PC-9 (cell line): ENCODE measurements around the gene SMCO3. TPM values are rescaled to one million over a fixed set of nuclear protein-coding genes. Genes with fewer than 3 reads are reported as not detected.

ENCODE experiments used
- BruUV-seq: library from RNA; stranded (reverse); fragments of 400-500 nt; replicated peaks from 2 replicates; lab custom pipeline; 2021; lab: Mats Ljungman, UMichigan
- CTCF ChIA-PET: fragments of 300-600 bp; sonication (Branson Sonifier 250); formaldehyde crosslinking; loops from one replicate; lab custom pipeline; 2022; ENCODE audit warnings: antibody characterized with exemption; lab: Charles Lee
- POLR2A ChIA-PET: fragments of 300-600 bp; sonication (Branson Sonifier 250); formaldehyde crosslinking; loops from one replicate; lab custom pipeline; 2022; ENCODE audit warnings: antibody characterized with exemption; ENCODE audit not compliant: unreplicated experiment; lab: Charles Lee
- DNase-seq, 2 experiments: peaks; one replicate each; pipeline versions ENCODE4 v3.0.0 to v3.0.0-alpha.2; 2015 to 2022; ENCODE audit warnings: mixed read lengths in 1 of 2
- H2AFZ ChIP-seq: fragments of 200-600 bp; sonication (generic); 2 replicates; pipeline ENCODE4 v1.8.1; 2017; ENCODE audit warnings: antibody characterized with exemption
- H3F3A ChIP-seq: fragments of 200-600 bp; sonication (generic); 2 replicates; pipeline ENCODE4 v1.8.1; 2017; ENCODE audit warnings: antibody characterized with exemption, mild to moderate bottlenecking, low read depth; ENCODE audit not compliant: insufficient read depth
- H3K27ac ChIP-seq: fragments of 200-600 bp; sonication (generic); 2 replicates; pipeline ENCODE4 v1.6.1; 2016; ENCODE audit warnings: mixed run types
- H3K27me3 ChIP-seq: fragments of 200-600 bp; sonication (generic); 2 replicates; pipeline ENCODE4 v1.6.1; 2016; ENCODE audit warnings: low read depth, mixed run types; ENCODE audit not compliant: insufficient read depth
- H3K36me3 ChIP-seq: fragments of 200-600 bp; sonication (generic); 2 replicates; pipeline ENCODE4 v1.6.1; 2016; ENCODE audit warnings: low read depth, mixed run types
- H3K4me1 ChIP-seq: fragments of 200-600 bp; sonication (generic); replicated peaks from 2 replicates; pipeline ENCODE4 v1.6.1; 2016; ENCODE audit warnings: mixed run types; ENCODE audit not compliant: insufficient read depth
- H3K4me2 ChIP-seq: fragments of 200-600 bp; sonication (generic); 2 replicates; pipeline ENCODE4 v1.6.1; 2017; ENCODE audit warnings: mixed run types
- H3K4me3 ChIP-seq: fragments of 200-600 bp; sonication (generic); 2 replicates; pipeline ENCODE4 v1.6.1; 2016; ENCODE audit warnings: mixed run types
- H3K79me2 ChIP-seq: fragments of 200-600 bp; sonication (generic); 2 replicates; pipeline ENCODE4 v1.6.1; 2017; ENCODE audit warnings: low read depth, mixed run types
- H3K9me2 ChIP-seq: fragments of 200-600 bp; sonication (generic); 2 replicates; pipeline ENCODE4 v1.8.1; 2017; ENCODE audit warnings: mild to moderate bottlenecking; ENCODE audit not compliant: insufficient read depth
- H3K9me3 ChIP-seq: fragments of 200-600 bp; sonication (generic); 2 replicates; pipeline ENCODE4 v1.8.1; 2016; ENCODE audit warnings: low read depth; ENCODE audit not compliant: insufficient read depth
- H4K20me1 ChIP-seq: fragments of 200-600 bp; sonication (generic); 2 replicates; pipeline ENCODE4 v1.8.1; 2017; ENCODE audit not compliant: insufficient read depth
- EZH2 ChIP-seq: fragments of 200-600 bp; sonication (generic); IDR thresholded peaks from 2 replicates; pipeline ENCODE4 v1.8.0; 2017; ENCODE audit warnings: antibody characterized with exemption, low read depth
- intact Hi-C: fragments of 100-400 bp; cut with micrococcal nuclease; formaldehyde crosslinking; loops from one replicate; pipeline ENCODE4 v1.10.0; 2022; ENCODE audit not compliant: unreplicated experiment
- total RNA-seq: library from RNA; stranded (reverse); gene quantifications from 2 replicates; pipeline ENCODE4 v1.2.3, GENCODE V29; 2021
- TF ChIP-seq, protein P1 (sequence below): fragments of 200-600 bp; sonication (generic); conservative IDR thresholded peaks from 2 replicates; pipeline ENCODE4 v1.6.1; 2017; ENCODE audit warnings: mixed run types, antibody characterized with exemption, mild to moderate bottlenecking, moderate library complexity

SMCO3 gene
- total RNA-seq, 1 experiment from 2014 or later, result not detected

DNA sequence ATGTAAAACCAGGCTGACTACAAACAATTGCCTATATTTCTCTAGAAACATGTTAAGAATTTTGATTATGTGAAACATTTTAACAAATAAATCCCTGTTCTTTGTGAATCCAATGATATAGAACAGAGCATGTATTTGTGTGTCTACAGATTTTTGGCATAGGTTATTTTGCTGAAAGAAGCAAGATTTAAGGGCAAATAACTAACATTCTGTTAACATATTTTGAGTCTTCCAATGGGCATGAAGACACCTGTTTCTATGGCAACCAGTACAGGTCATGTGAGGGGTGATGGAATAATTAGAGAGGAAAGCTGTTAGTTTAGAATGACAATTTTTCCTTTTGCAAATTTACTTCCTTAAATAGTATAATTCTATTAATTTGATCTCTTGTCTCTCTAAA lies 20.5 kb upstream of the SMCO3 start:
- Histone ChIP-seq H3K9me3 (peaks cover 5% of the 10 kb centered on the region; the same call in 1 of the 2 replicates), H3K27ac (peak overlapping the region; percentile 90; the same call in 1 of the 2 replicates), H3K4me2 (no peak overlapping the region), H3K79me2 (no peaks in the 10 kb centered on the region), H3K27me3 (no peaks in the 10 kb centered on the region), H3K9me2 (no peaks in the 10 kb centered on the region; the same call in 1 of the 2 replicates), H3K4me1 (peaks cover 39% of the 10 kb centered on the region), H4K20me1 (no peaks in the 10 kb centered on the region), H3F3A (peaks cover 37% of the 10 kb centered on the region), H2AFZ (no peak overlapping the region), H3K36me3 (no peaks in the 10 kb centered on the region), H3K4me3 (no peak overlapping the region)
- TF ChIP-seq, protein P1, sequence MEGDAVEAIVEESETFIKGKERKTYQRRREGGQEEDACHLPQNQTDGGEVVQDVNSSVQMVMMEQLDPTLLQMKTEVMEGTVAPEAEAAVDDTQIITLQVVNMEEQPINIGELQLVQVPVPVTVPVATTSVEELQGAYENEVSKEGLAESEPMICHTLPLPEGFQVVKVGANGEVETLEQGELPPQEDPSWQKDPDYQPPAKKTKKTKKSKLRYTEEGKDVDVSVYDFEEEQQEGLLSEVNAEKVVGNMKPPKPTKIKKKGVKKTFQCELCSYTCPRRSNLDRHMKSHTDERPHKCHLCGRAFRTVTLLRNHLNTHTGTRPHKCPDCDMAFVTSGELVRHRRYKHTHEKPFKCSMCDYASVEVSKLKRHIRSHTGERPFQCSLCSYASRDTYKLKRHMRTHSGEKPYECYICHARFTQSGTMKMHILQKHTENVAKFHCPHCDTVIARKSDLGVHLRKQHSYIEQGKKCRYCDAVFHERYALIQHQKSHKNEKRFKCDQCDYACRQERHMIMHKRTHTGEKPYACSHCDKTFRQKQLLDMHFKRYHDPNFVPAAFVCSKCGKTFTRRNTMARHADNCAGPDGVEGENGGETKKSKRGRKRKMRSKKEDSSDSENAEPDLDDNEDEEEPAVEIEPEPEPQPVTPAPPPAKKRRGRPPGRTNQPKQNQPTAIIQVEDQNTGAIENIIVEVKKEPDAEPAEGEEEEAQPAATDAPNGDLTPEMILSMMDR, result no peak
- TF ChIP-seq EZH2, result no peak
- no TSS peak for BruUV-seq
- POLR2A ChIA-PET, result no interaction called here
- no peak for DNase-seq
- CTCF ChIA-PET, result no interaction called here
- intact Hi-C loops, result no loop called here

DNA sequence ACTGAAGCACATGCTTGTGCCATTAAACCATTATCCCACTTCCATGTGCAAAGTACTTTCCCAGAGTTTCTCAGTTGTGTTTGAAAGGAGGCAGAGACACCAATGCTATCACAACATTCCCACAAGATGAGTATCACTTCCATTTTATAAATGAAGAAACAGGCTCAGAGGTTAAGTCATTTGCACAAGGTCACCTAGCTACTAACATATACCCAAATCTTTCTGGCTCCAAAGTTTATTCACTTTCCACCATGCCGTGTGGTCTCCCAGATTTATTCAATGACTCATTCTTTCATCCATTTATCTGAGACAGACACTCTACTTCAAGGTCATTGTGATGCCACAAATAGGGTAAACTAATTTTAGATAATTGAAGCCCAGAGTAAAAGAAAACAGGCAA lies 20.0 kb upstream of the SMCO3 start:
- no peak overlapping the region for H3K27ac ChIP-seq
- peaks cover 39% of the 10 kb centered on the region for H3K4me1 ChIP-seq
- H3K9me2 ChIP-seq, result no peaks in the 10 kb centered on the region; the same call in 1 of the 2 replicates
- H3K9me3 ChIP-seq, result no peaks in the 10 kb centered on the region
- H3K4me3 ChIP-seq, result no peak overlapping the region
- H3K79me2 ChIP-seq, result no peaks in the 10 kb centered on the region
- H4K20me1 ChIP-seq, result no peaks in the 10 kb centered on the region
- no peak for DNase-seq
- intact Hi-C loops, result no loop called here
- H2AFZ ChIP-seq, result no peak overlapping the region
- POLR2A ChIA-PET, result no interaction called here
- BruUV-seq, result no TSS peak
- CTCF ChIA-PET, result no interaction called here
- peaks cover 37% of the 10 kb centered on the region for H3F3A ChIP-seq
- H3K27me3 ChIP-seq, result no peaks in the 10 kb centered on the region
- TF ChIP-seq EZH2, result no peak
- TF ChIP-seq, protein P1, result no peak
- H3K4me2 ChIP-seq, result no peak overlapping the region
- no peaks in the 10 kb centered on the region for H3K36me3 ChIP-seq

DNA sequence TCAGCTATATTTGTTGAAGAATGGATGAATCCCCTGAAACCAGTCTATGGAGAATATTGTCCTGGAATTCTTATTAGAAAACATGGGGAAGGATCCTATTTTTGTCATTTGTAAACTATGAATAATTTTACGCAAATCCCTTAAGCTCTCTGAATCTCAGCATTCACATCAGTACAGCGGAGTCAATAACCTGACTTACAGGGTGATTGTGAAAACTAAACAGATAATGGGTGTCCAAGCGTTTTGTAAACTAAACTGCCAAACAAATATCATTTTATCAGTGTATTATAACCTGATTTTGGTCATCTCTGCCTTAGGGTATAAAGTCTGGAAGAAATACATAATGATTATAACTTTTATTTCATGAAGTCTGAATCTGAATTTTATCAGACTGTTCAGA lies 19.4 kb upstream of the SMCO3 start:
- Histone ChIP-seq H3K9me3 (no peaks in the 10 kb centered on the region), H2AFZ (no peak overlapping the region), H3K4me2 (no peak overlapping the region), H3F3A (peaks cover 34% of the 10 kb centered on the region), H3K4me3 (no peak overlapping the region), H3K27me3 (no peaks in the 10 kb centered on the region), H3K27ac (no peak overlapping the region), H4K20me1 (no peaks in the 10 kb centered on the region), H3K36me3 (no peaks in the 10 kb centered on the region), H3K4me1 (peaks cover 35% of the 10 kb centered on the region), H3K9me2 (no peaks in the 10 kb centered on the region; the same call in 1 of the 2 replicates), H3K79me2 (no peaks in the 10 kb centered on the region)
- no peak for DNase-seq
- ChIA-PET CTCF (no interaction called here), POLR2A (no interaction called here)
- intact Hi-C loops, result no loop called here
- TF ChIP-seq, protein P1, result no peak
- no peak for TF ChIP-seq EZH2
- no TSS peak for BruUV-seq
